Hematopoietic multipotent progenitor cell treated with erythropoietin and hydrocortisone succinate and interleukin-3 and kit ligand, for 4 days (in vitro differentiated cells): ENCODE data around the gene HSD11B1.

Experiments
- DNase-seq: peaks from one replicate; pipeline ENCODE4 v3.0.0-alpha.2; 2015

The HSD11B1 gene

GRCh38 chr1:209704584-209704983 is at the start of gene HSD11B1:
HSD11B1 (plus strand) TSS chr1:209704846; CDS start chr1:209704943, 97 bp downstream.
- no peak for DNase-seq

GRCh38 chr1:209655411-209656231 is 49.0 kb upstream of the HSD11B1 start:
- DNase-seq, result no peak

- no peak for DNase-seq
Measured at GRCh38 chr1:209657140-209657879, 47.3 kb upstream of the HSD11B1 start.

GRCh38 chr1:209657918-209658317 is 46.7 kb upstream of the HSD11B1 start:
- no peak for DNase-seq

- DNase-seq, result peak; percentile 20
Measured at GRCh38 chr1:209659909-209660308, 44.7 kb upstream of the HSD11B1 start.

GRCh38 chr1:209661071-209661470 is 43.6 kb upstream of the HSD11B1 start:
- no peak for DNase-seq

- DNase-seq, result no peak
Measured at GRCh38 chr1:209662879-209663327, 41.7 kb upstream of the HSD11B1 start.

- no peak for DNase-seq
Measured at GRCh38 chr1:209667103-209667502, 37.5 kb upstream of the HSD11B1 start.

- DNase-seq, result no peak
Measured at GRCh38 chr1:209667708-209668107, 36.9 kb upstream of the HSD11B1 start.

- DNase-seq, result no peak
Measured at GRCh38 chr1:209670441-209671082, 34.1 kb upstream of the HSD11B1 start.

- DNase-seq, result no peak
Measured at GRCh38 chr1:209672705-209673630, 31.7 kb upstream of the HSD11B1 start.

GRCh38 chr1:209673631-209674417 is 30.8 kb upstream of the HSD11B1 start:
- no peak for DNase-seq

GRCh38 chr1:209674957-209675564 is 29.6 kb upstream of the HSD11B1 start, which contains the start of gene G0S2:
G0S2 (plus strand) TSS chr1:209675412; CDS start chr1:209675685, 273 bp downstream.
- peak; percentile 62 for DNase-seq

GRCh38 chr1:209675565-209676154 is 29.0 kb upstream of the HSD11B1 start:
- peak; percentile 22 for DNase-seq

- DNase-seq, result no peak
Measured at GRCh38 chr1:209678981-209679539, 25.6 kb upstream of the HSD11B1 start.

- DNase-seq, result no peak
Measured at GRCh38 chr1:209685821-209686220, 18.8 kb upstream of the HSD11B1 start.

- peak; percentile 44 for DNase-seq
Measured at GRCh38 chr1:209686322-209686721, 18.3 kb upstream of the HSD11B1 start.

GRCh38 chr1:209688746-209689234 is 15.9 kb upstream of the HSD11B1 start:
- DNase-seq, result peak; percentile 58

- DNase-seq, result peak; percentile 63
Measured at GRCh38 chr1:209689477-209689876, 15.2 kb upstream of the HSD11B1 start.

- no peak for DNase-seq
Measured at GRCh38 chr1:209691237-209691636, 13.4 kb upstream of the HSD11B1 start.
